ENCODE results near the gene CMYA5. TPM values are rescaled to one million over a fixed set of nuclear protein-coding genes. Genes with fewer than 3 reads are reported as not detected.
A peak's percentile ranks its signal among the peaks of the same experiment; 100 is the strongest.

The CMYA5 gene
- total RNA-seq, 2 experiments from 2014 or later = 0.21 to 0.25 TPM

DNA sequence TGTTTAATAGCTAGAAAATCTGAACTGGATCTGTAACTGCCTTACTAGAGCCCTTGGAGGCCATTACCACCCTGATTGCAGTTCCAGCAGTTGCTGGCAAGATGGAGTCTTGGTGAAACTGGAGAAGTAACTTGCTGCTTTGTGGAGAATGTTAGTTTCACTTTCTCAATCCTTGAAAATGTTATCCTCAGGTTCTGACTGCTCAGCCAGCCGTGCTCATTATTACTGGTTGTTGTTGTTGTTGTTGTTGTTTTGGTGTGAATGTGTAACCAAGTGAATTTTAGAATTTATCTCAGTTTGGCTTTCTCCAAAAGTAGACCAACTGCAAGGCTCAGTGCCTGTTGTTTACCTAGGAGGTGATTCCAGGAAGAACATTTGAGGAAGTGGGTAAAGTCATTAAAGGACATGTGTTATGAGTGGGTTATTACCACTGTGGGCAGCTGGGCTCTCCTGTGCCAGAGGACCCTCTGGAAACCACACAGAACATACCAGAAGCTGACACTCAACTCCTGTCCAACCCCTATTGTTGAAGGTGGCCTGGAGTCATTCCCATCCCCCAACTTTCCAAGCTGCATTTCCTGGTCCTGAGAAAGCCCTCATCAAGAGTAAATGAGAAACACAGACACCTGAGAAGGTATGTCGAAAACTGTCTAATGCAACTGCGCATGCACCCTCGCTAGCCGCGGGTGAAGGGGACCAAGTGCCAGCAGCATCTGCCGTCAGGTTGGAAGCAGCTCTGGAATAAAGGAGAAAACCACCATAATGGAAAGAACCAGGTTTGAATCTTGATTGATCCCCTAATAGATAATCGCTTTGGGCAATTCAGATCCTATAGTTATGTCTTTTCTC lies 111.6 kb downstream of the CMYA5 start:
- H3K36me3 Mint-ChIP-seq (ENCODE audit: low read depth) = no peaks in the 10 kb centered on the region
- peaks cover 13% of the 10 kb centered on the region for H3K4me1 Mint-ChIP-seq
- peak overlapping the region; percentile 39 for H3K27ac Mint-ChIP-seq
- no peaks in the 10 kb centered on the region for H3K27me3 Mint-ChIP-seq
- no peak for DNase-seq
- ChIA-PET POLR2A (no interaction called here), CTCF (interaction anchor here (0.7 to 1.9 kb wide), 3 partner anchors 8 to 282 kb away, joined by 3 to 5 read pairs (median 3); no protein-coding TSS in a partner anchor)
- H3K4me3 Mint-ChIP-seq = no peak overlapping the region
- ATAC-seq = peak; percentile 73
- intact Hi-C loops (cut with DNase I, micrococcal nuclease) = no loop called here
- no peaks in the 10 kb centered on the region for H3K9me3 Mint-ChIP-seq (ENCODE audit: low read depth)

DNA sequence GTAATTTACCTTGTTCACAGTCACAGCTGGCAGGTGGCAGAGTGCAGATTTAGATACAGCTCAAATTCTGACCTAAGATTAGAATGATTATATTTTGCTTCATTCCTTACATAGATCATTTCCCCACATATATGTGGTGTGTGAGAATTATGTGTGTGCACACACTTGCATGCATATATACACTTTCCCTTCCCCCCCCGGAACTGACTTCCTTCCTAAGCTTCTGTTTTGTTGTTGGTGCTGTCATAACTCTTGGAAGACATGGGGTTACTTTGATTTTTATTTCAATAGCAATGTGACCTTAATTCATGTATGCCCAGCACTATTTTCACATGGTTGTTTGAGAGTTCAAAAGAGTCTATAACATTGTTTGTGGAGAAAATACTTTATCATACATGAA lies 112.8 kb downstream of the CMYA5 start:
- no peak overlapping the region for H3K27ac Mint-ChIP-seq

DNA sequence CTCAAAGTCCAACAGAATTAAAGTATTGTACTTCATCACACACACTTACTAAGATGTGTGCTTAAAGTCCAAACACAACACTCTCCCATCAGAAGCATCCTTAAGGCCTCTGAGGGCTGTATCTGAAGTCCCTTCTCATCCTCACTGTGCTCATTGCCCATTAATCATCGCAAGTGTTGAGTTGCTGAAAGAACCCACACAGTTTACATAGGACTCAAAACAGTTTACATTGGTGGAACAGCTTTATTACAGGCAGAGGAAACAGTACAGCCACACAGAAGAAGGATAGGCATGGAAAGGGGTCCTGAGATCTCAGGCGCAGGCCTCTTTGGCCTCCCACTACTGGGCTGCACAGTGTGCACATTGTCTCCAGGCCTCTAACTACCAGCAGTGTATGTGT lies 113.4 kb downstream of the CMYA5 start:
- ATAC-seq = no peak
- Mint-ChIP-seq H3K27me3 (no peaks in the 10 kb centered on the region), H3K4me1 (peaks cover 13% of the 10 kb centered on the region), H3K9me3 (ENCODE audit: low read depth) (no peaks in the 10 kb centered on the region), H3K4me3 (no peak overlapping the region), H3K36me3 (ENCODE audit: low read depth) (no peaks in the 10 kb centered on the region), H3K27ac (no peak overlapping the region)
- ChIA-PET POLR2A (no interaction called here), CTCF (interaction anchor here (1.9 kb wide), 1 partner anchor 10 kb away, joined by 5 read pairs; no protein-coding TSS in a partner anchor)
- intact Hi-C loops (cut with DNase I, micrococcal nuclease) = no loop called here
- no peak for DNase-seq

More for the DNA sequence above, 112.8 kb downstream of the CMYA5 start:
- Mint-ChIP-seq H3K4me1 (peaks cover 13% of the 10 kb centered on the region), H3K27me3 (no peaks in the 10 kb centered on the region), H3K36me3 (ENCODE audit: low read depth) (no peaks in the 10 kb centered on the region), H3K9me3 (ENCODE audit: low read depth) (no peaks in the 10 kb centered on the region), H3K4me3 (no peak overlapping the region)
- intact Hi-C loops (cut with DNase I, micrococcal nuclease) = no loop called here
- ChIA-PET POLR2A (no interaction called here), CTCF (interaction anchor here (0.6 to 1.9 kb wide), 3 partner anchors 9 to 418 kb away, joined by 3 to 5 read pairs (median 3); no protein-coding TSS in a partner anchor)
- ATAC-seq = no peak
- DNase-seq = no peak

DNA sequence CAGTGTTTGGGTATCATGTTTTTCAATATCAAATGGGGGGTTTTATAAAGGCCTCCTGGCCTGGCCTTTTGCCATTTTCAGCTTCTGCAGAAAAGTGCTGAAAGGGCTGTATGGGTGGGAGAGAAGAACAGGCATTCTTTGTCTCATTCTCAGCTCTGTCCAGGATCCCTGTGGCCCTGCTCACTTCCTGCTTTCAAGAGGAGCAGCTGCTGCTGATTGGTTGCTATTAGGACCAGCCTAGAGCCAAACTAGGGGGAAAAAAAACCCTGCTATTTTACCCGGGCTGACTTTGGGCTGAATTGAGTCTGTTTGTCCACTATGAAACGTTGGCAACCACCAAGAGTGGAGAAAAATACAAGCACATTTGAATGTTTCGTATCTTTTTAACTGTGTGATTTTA lies 117.1 kb downstream of the CMYA5 start:
- ChIA-PET POLR2A (no interaction called here), CTCF (no interaction called here)
- intact Hi-C loops (cut with DNase I, micrococcal nuclease) = no loop called here
- Mint-ChIP-seq H3K4me3 (no peak overlapping the region), H3K36me3 (ENCODE audit: low read depth) (no peaks in the 10 kb centered on the region), H3K4me1 (peaks cover 8% of the 10 kb centered on the region), H3K27ac (no peak overlapping the region), H3K27me3 (no peaks in the 10 kb centered on the region), H3K9me3 (ENCODE audit: low read depth) (no peaks in the 10 kb centered on the region)
- DNase-seq (no peak), ATAC-seq (no peak)

DNA sequence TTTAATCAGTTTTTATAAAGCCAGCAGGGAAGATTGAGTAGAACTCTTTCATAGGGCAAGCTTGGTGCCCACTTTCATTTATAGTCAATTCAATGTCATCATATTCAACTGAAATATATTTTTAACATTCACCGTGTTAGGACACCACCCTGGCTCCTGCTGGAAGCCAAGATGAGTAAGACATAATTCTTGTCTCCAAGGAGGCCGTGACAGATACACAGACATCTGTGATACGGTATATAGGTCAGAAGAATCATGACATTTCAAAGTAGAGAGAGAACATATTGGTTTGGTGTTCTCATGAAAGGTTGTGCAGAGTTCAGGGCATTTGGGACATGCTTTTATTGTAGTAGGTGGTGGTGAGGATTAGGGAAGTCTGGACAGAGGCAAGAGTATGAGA lies 120.1 kb downstream of the CMYA5 start:
- ChIA-PET POLR2A (no interaction called here), CTCF (no interaction called here)
- DNase-seq (no peak), ATAC-seq (no peak)
- intact Hi-C loops (cut with DNase I, micrococcal nuclease) = no loop called here
- H3K27me3 Mint-ChIP-seq = no peaks in the 10 kb centered on the region
- no peaks in the 10 kb centered on the region for H3K4me1 Mint-ChIP-seq
- H3K36me3 Mint-ChIP-seq (ENCODE audit: low read depth) = no peaks in the 10 kb centered on the region
- no peak overlapping the region for H3K27ac Mint-ChIP-seq
- H3K4me3 Mint-ChIP-seq = no peak overlapping the region
- no peaks in the 10 kb centered on the region for H3K9me3 Mint-ChIP-seq (ENCODE audit: low read depth)

DNA sequence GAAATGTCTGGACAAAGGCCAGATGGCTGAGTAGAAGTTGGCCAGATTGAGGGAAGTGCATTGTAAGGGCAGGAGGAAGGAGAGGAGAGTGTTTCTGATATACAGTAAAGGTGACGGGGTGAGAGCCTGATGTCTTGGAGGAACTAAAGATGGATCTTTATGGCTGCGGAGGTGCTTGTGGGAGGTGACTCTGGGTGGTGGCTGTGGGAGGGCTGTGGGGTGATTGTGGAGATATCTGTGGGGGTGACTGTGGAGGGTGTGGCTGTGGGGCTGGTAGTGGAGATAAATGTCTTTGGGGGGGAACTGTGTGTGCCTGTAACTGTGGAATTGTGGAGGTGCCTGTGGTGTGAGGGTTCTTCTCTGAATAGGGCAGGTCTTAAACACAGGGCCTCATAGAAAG lies 121.4 kb downstream of the CMYA5 start:
- H3K4me3 Mint-ChIP-seq = no peak overlapping the region
- POLR2A ChIA-PET = no interaction called here
- H3K27me3 Mint-ChIP-seq = peaks cover 3% of the 10 kb centered on the region
- intact Hi-C loops (cut with DNase I, micrococcal nuclease) = no loop called here
- H3K4me1 Mint-ChIP-seq = no peaks in the 10 kb centered on the region
- CTCF ChIA-PET = no interaction called here
- DNase-seq = no peak
- H3K36me3 Mint-ChIP-seq (ENCODE audit: low read depth) = no peaks in the 10 kb centered on the region
- no peak overlapping the region for H3K27ac Mint-ChIP-seq
- no peak for ATAC-seq
- H3K9me3 Mint-ChIP-seq (ENCODE audit: low read depth) = no peaks in the 10 kb centered on the region

DNA sequence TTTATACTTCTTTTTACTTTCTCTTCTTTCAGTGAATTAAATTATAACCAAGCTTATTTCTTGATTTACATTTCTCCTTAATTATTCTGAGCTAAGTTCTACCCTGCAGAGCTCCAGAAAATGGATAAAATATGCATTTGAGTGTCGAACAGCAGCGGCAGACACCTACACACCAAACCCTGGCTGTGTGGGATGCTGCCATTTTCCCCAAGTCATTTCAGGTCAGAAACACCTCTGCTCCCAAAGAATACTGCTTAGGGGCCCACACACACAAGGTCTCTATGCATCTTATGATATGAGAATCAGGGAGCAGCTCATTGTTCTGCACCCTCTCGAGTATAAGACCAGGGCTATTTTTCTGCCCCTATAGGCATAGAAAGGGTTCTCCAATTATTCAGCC lies 122.3 kb downstream of the CMYA5 start:
- H3K4me3 Mint-ChIP-seq = no peak overlapping the region
- POLR2A ChIA-PET = no interaction called here

DNA sequence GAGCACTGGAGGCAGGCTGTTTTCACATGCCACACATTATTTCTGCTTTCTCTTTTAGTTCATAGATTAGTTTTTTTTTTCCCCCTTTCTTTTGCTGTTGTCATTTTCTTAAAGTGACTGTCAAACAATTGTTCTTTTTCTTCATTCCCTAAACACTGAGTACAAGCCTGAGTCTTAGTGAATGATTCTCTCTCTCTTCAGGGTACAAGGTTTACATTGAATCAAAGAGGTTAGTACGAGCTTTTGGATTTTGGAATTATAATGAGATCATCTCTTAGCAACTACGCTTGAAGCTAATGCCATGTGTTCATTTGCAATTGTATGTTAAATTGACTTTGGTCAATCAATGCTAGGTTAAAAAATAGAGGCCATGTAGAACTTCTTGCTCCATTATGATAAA lies 125.1 kb downstream of the CMYA5 start:
- Mint-ChIP-seq H3K4me1 (no peaks in the 10 kb centered on the region), H3K9me3 (ENCODE audit: low read depth) (peaks cover 8% of the 10 kb centered on the region), H3K27me3 (peaks cover 4% of the 10 kb centered on the region), H3K36me3 (ENCODE audit: low read depth) (no peaks in the 10 kb centered on the region), H3K27ac (no peak overlapping the region), H3K4me3 (no peak overlapping the region)
- ATAC-seq = no peak
- POLR2A ChIA-PET = no interaction called here
- intact Hi-C loops (cut with DNase I, micrococcal nuclease) = no loop called here
- CTCF ChIA-PET = interaction anchor here (0.7 to 0.8 kb wide), 2 partner anchors 9 to 814 kb away, joined by 4 to 5 read pairs; no protein-coding TSS in a partner anchor
- DNase-seq = no peak

More for the DNA sequence above, 122.3 kb downstream of the CMYA5 start:
- CTCF ChIA-PET = no interaction called here
- H3K4me1 Mint-ChIP-seq = no peaks in the 10 kb centered on the region
- ATAC-seq (no peak), DNase-seq (no peak)
- no peak overlapping the region for H3K27ac Mint-ChIP-seq
- no peaks in the 10 kb centered on the region for H3K36me3 Mint-ChIP-seq (ENCODE audit: low read depth)
- intact Hi-C loops (cut with DNase I, micrococcal nuclease) = no loop called here
- peaks cover 3% of the 10 kb centered on the region for H3K27me3 Mint-ChIP-seq
- H3K9me3 Mint-ChIP-seq (ENCODE audit: low read depth) = no peaks in the 10 kb centered on the region

DNA sequence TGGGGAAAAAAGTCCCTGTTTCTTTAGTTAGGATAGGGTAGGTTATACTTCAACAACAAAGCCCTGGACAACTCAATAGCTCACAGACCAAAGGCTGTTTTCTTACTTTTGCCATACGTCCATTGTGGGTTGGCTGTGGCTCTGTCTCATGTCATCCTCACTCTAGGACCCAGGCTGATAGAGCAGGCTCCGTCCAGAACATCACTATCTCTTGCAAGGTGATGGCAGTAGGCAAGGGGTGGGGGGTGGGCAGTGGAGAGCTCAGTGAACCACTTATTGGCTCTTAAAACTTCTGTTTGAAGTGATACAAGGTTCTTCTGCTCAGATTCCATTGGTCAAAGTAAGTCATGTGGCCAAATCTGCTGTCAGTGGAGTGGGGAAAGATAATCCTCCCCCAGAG lies 126.4 kb downstream of the CMYA5 start:
- no peaks in the 10 kb centered on the region for H3K36me3 Mint-ChIP-seq (ENCODE audit: low read depth)
- intact Hi-C loops (cut with DNase I, micrococcal nuclease) = no loop called here
- peaks cover 10% of the 10 kb centered on the region for H3K9me3 Mint-ChIP-seq (ENCODE audit: low read depth)
- POLR2A ChIA-PET = no interaction called here
- no peak for ATAC-seq
- no peak overlapping the region for H3K27ac Mint-ChIP-seq
- peaks cover 4% of the 10 kb centered on the region for H3K27me3 Mint-ChIP-seq
- H3K4me1 Mint-ChIP-seq = no peaks in the 10 kb centered on the region
- no peak for DNase-seq
- CTCF ChIA-PET = interaction anchor here (0.7 to 0.8 kb wide), 2 partner anchors 9 to 1202 kb away, joined by 3 to 4 read pairs; no protein-coding TSS in a partner anchor
- no peak overlapping the region for H3K4me3 Mint-ChIP-seq

DNA sequence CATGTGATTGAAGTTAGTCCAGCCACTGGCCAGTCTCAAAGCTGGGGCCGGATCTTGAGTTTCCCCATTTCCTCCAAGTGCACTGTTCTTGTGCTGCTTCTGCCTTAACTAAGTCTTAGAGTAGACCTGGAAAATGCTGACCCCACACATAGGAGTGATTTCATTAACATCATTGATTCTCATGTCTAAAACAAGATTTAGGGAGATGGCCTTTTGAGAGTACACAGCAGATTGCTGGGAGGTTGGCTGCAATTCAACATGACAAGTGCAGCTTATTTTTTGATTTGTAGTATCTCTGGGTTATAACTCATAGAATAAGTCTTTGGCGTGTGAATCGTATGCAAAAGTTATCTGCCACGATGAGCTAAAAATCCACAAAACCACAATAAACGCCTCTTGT lies 131.0 kb downstream of the CMYA5 start:
- Mint-ChIP-seq H3K9me3 (ENCODE audit: low read depth) (peaks cover 10% of the 10 kb centered on the region), H3K4me3 (no peak overlapping the region), H3K27me3 (peaks cover 4% of the 10 kb centered on the region), H3K4me1 (no peaks in the 10 kb centered on the region), H3K27ac (no peak overlapping the region), H3K36me3 (ENCODE audit: low read depth) (no peaks in the 10 kb centered on the region)
- intact Hi-C loops (cut with DNase I, micrococcal nuclease) = no loop called here
- POLR2A ChIA-PET = no interaction called here
- ATAC-seq = no peak
- DNase-seq = no peak
- CTCF ChIA-PET = interaction anchor here (1.2 kb wide), 1 partner anchor 28 kb away, joined by 3 read pairs; no protein-coding TSS in a partner anchor

DNA sequence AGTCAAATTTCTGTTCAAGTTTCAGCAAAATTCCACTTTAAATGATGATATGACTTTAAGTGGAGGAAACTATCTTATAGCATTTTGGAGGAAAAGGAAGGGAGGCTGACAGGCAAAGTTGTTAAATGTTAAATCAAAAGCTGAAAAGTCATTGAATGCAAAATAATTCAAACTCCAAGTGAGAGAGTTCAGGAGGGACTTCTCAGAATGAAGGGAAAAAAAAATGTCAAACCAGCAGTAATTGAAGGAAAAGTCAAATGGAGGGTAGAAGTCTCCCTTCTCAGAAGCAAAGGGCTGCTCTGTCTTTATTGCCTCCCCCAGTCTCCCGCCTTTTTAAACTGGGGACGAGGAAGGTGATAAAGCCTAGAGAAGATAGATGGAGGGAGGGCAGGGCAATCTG lies 134.8 kb downstream of the CMYA5 start:
- DNase-seq (no peak), ATAC-seq (no peak)
- H3K36me3 Mint-ChIP-seq (ENCODE audit: low read depth) = no peaks in the 10 kb centered on the region
- ChIA-PET POLR2A (no interaction called here), CTCF (interaction anchor here (1.0 to 1.2 kb wide), 2 partner anchors 9 to 259 kb away, joined by 4 read pairs; no protein-coding TSS in a partner anchor)
- H3K4me3 Mint-ChIP-seq = no peak overlapping the region
- H3K4me1 Mint-ChIP-seq = no peaks in the 10 kb centered on the region
- H3K27ac Mint-ChIP-seq = no peak overlapping the region
- H3K9me3 Mint-ChIP-seq (ENCODE audit: low read depth) = peaks cover 2% of the 10 kb centered on the region
- intact Hi-C loops (cut with DNase I, micrococcal nuclease) = no loop called here
- H3K27me3 Mint-ChIP-seq = peaks cover 2% of the 10 kb centered on the region

DNA sequence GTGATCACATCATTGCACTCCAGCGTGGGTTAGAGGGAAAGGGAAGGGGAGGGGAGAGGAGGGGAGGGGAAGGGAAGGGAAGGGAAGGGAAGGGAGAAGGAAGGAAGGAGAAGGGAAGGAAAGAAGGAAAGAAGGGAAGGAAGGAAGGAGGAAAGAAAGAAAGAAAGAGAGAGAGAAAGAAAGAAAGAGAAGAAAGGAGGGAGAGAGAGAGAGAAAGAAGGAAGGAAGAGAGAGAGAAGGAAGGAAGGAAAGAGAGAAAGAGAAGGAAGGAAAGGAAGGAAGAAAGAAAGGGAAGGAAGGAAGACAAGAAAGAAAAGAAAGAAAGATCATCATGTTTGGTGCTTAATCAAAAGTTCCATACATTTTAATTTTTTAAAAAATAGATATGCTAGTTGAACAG lies 136.2 kb downstream of the CMYA5 start:
- ChIA-PET CTCF (interaction anchor here (0.5 to 1.2 kb wide), 3 partner anchors 10 to 21 kb away, joined by 3 to 4 read pairs (median 4); no protein-coding TSS in a partner anchor), POLR2A (no interaction called here)
- intact Hi-C loops (cut with DNase I, micrococcal nuclease) = no loop called here
- no peak for DNase-seq
- peak overlapping the region; percentile 19 for H3K27ac Mint-ChIP-seq
- no peaks in the 10 kb centered on the region for H3K36me3 Mint-ChIP-seq (ENCODE audit: low read depth)
- no peak overlapping the region for H3K4me3 Mint-ChIP-seq
- H3K9me3 Mint-ChIP-seq (ENCODE audit: low read depth) = peaks cover 1% of the 10 kb centered on the region
- no peaks in the 10 kb centered on the region for H3K4me1 Mint-ChIP-seq
- H3K27me3 Mint-ChIP-seq = peaks cover 2% of the 10 kb centered on the region
- ATAC-seq = no peak
